ENCODE measurements around the gene ZNF180.

DNA sequence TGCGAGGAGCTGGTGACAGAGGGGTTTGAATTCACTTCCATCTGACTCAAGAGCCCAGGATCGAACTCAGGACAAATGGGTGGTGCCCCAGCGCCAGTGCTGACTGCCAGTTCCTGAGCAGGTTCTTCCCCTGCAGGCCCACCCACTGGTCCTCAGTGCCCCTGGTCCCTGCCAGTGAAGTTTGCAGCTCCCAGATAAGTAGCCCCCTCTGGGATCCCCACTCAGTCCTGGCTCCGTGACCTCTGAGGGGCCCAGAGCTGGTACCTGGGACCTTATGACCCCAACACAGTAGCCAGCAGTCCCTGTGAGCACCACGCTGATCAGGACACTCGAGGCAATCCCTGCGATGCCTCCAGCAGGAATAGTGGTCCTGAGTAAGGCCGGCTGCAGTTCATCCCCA, 40.4 kb upstream of the ZNF180 start:
- TF ChIP-seq, protein P1, sequence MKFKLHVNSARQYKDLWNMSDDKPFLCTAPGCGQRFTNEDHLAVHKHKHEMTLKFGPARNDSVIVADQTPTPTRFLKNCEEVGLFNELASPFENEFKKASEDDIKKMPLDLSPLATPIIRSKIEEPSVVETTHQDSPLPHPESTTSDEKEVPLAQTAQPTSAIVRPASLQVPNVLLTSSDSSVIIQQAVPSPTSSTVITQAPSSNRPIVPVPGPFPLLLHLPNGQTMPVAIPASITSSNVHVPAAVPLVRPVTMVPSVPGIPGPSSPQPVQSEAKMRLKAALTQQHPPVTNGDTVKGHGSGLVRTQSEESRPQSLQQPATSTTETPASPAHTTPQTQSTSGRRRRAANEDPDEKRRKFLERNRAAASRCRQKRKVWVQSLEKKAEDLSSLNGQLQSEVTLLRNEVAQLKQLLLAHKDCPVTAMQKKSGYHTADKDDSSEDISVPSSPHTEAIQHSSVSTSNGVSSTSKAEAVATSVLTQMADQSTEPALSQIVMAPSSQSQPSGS (tag by site-specific recombination; IDR thresholded peaks at IDR 0.05; ENCODE audit: low read depth), result no peak
- TF ChIP-seq, protein P2, sequence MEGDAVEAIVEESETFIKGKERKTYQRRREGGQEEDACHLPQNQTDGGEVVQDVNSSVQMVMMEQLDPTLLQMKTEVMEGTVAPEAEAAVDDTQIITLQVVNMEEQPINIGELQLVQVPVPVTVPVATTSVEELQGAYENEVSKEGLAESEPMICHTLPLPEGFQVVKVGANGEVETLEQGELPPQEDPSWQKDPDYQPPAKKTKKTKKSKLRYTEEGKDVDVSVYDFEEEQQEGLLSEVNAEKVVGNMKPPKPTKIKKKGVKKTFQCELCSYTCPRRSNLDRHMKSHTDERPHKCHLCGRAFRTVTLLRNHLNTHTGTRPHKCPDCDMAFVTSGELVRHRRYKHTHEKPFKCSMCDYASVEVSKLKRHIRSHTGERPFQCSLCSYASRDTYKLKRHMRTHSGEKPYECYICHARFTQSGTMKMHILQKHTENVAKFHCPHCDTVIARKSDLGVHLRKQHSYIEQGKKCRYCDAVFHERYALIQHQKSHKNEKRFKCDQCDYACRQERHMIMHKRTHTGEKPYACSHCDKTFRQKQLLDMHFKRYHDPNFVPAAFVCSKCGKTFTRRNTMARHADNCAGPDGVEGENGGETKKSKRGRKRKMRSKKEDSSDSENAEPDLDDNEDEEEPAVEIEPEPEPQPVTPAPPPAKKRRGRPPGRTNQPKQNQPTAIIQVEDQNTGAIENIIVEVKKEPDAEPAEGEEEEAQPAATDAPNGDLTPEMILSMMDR (tag by site-specific recombination; IDR thresholded peaks at IDR 0.05), result no peak
- TF ChIP-seq ZNF341 (tag by site-specific recombination; IDR thresholded peaks at IDR 0.05; ENCODE audit: low read depth), result no peak
- no peak for TF ChIP-seq ZNF664 (tag by site-specific recombination; IDR thresholded peaks at IDR 0.05)
- TF ChIP-seq ZNF830 (tag by site-specific recombination; IDR thresholded peaks at IDR 0.05; ENCODE audit: low read depth), result no peak
- no peak for TF ChIP-seq ZFP69B (tag by site-specific recombination; IDR thresholded peaks at IDR 0.05)
- TF ChIP-seq ZNF747 (tag by site-specific recombination; IDR thresholded peaks at IDR 0.05), result no peak
- TF ChIP-seq RBAK (tag by site-specific recombination; IDR thresholded peaks at IDR 0.05), result no peak
